ENCODE results near the gene LAMA4.

DNA sequence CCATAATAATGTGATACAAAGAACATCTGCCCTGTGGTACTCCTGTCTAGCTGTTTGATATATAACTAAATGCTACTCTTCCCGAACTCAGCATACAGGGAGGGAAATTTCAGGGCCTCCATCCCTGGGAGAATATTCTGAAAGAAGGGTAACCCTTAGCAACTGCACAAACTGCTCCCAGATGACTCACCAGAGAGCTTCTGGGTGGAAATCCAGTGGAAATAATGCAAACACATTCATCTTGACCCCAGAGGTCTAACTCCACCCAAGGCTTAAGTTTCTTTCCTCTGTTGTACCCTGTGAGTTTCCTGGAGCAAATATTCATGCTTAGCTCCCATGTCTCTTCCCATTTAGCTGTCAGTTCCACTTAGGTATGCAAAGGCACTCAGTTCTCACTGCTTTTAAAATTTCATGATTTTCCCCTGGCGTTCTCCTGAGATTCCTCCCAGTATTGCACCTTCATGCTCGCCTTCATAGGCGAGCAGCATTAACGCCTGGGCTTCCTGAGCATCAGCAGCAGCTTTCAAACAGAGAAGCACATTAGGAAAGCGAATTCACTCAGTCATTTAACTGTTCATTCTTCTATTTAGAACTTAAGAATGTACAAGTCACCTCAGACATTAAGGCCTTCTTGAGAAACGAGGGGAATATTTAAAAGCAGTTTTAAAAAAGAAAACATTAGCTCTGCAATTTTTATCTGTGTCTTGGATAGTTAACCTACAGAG is 43.8 kb upstream of the LAMA4 start:
- TF ChIP-seq, protein P1, sequence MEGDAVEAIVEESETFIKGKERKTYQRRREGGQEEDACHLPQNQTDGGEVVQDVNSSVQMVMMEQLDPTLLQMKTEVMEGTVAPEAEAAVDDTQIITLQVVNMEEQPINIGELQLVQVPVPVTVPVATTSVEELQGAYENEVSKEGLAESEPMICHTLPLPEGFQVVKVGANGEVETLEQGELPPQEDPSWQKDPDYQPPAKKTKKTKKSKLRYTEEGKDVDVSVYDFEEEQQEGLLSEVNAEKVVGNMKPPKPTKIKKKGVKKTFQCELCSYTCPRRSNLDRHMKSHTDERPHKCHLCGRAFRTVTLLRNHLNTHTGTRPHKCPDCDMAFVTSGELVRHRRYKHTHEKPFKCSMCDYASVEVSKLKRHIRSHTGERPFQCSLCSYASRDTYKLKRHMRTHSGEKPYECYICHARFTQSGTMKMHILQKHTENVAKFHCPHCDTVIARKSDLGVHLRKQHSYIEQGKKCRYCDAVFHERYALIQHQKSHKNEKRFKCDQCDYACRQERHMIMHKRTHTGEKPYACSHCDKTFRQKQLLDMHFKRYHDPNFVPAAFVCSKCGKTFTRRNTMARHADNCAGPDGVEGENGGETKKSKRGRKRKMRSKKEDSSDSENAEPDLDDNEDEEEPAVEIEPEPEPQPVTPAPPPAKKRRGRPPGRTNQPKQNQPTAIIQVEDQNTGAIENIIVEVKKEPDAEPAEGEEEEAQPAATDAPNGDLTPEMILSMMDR (IDR thresholded peaks at IDR 0.05; ENCODE audit: low read depth, low read length, missing input control) = no peak
- TF ChIP-seq EGR1 (IDR thresholded peaks at IDR 0.05; ENCODE audit: low read depth in 2 of 2) = no peak
- no peak for TF ChIP-seq JUND (IDR thresholded peaks at IDR 0.05)
- TF ChIP-seq, protein P2, sequence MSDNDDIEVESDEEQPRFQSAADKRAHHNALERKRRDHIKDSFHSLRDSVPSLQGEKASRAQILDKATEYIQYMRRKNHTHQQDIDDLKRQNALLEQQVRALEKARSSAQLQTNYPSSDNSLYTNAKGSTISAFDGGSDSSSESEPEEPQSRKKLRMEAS (IDR thresholded peaks at IDR 0.05) = no peak
- TF ChIP-seq TAF1 (conservative IDR thresholded peaks at IDR 0.05) = no peak
- TF ChIP-seq FOXA1 (IDR thresholded peaks at IDR 0.05) = no peak
- TF ChIP-seq FOXA2 (IDR thresholded peaks at IDR 0.05) = no peak

Measured in liver (tissue), 3 donors.